ENCODE results near the gene TTR.

The TTR gene

GRCh38 chr18:31581498-31582197 is 10.0 kb upstream of the TTR start:
- no peak for DNase-seq

DNA sequence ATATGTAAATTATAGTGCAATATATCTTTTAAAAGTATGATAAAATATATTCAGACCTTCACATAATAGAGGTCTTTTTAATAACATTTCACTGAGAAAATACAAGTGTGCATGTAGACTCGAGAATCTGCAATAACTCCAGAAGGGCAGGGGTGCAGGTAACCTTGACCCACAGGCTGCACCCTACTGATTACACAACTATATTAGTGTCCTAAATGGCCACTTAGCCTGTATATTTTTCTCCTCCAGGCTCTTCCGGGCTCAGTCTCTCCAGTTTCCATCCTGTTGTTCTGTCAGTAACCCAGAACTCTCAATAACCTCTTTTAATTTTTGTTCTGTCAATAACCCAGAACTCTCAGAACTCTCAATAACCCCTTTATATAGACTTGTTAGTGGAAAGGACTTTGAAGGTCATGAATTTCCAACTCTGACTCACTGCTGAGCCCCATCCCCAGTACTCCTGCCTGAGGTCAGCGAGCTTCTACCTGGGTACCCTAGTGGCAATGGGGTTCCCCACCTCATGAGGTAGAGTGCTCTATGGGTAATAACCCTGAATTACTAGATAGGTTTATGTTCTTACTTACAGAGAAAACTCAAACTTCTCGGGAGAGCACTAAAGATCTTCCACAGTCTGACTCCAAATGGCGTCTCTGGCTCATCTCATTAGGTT is 8.4 kb upstream of the TTR start:
- DNase-seq = no peak

- no peak for DNase-seq
Observed at GRCh38 chr18:31585991-31586390, 5.7 kb upstream of the TTR start.

DNA sequence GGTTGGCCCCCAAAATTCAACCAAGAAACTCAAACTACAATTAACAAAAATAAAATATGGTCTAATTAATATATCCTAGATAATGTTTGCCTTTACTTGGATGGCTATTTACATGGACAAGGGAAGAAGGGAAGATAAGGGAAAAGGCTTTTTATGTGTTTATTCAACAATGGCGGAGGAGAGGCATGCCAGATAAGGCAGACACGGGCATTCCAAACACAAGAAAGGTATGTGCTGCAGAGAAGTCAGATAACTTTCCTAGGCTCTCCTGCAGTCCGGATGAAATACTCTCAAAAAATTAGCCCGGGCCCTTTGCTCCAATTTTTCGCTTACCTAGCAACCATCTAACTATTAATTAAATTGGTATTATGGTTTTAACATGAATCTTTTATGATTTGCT is 5.1 kb upstream of the TTR start:
- no peak for DNase-seq

DNA sequence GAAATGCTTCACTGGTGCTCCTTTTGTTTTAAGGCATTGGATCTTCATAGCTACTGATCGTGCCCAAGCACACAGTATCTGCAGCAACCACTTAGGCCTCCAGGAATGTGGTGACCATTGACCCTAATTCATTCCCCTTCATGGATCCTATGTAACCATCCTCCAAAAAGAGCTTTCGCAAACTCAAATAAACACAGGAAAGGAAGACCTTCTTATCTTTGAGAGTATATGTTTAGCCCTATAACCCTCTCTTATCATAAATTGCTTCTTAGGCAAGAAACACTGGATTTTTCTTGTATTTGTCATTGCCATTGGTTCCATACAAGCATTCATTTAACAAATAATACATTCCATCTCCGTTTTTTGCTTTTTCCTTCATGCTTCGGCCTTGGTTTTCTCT is 4.1 kb upstream of the TTR start:
- DNase-seq = no peak

DNA sequence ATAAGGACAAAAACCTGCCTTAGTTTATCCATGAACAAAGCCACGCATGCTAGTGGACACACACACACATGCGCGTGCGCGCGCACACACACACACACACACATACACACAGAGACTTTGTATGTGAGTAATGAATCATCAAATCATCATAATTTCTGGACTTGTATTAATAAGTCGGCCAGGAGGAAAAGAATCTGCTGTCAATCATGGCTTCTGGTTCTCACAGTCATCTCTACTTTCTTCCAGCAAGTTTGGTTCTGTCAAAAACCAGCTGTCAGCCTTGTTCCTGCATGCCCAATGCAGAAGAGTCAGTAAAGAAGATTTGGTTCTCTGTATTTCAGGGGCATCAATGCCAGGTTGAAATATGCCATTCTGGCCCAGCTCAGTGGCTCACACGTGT is 1.1 kb upstream of the TTR start:
- no peak for DNase-seq

DNA sequence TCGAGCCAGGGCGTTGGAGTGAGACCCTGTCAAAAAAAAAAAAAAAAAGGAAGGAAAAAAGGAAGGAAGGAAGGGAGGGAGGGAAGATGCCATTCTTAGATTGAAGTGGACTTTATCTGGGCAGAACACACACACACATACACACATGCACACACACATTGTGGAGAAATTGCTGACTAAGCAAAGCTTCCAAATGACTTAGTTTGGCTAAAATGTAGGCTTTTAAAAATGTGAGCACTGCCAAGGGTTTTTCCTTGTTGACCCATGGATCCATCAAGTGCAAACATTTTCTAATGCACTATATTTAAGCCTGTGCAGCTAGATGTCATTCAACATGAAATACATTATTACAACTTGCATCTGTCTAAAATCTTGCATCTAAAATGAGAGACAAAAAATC is 564 bp upstream of the TTR start:
- DNase-seq = no peak

DNA sequence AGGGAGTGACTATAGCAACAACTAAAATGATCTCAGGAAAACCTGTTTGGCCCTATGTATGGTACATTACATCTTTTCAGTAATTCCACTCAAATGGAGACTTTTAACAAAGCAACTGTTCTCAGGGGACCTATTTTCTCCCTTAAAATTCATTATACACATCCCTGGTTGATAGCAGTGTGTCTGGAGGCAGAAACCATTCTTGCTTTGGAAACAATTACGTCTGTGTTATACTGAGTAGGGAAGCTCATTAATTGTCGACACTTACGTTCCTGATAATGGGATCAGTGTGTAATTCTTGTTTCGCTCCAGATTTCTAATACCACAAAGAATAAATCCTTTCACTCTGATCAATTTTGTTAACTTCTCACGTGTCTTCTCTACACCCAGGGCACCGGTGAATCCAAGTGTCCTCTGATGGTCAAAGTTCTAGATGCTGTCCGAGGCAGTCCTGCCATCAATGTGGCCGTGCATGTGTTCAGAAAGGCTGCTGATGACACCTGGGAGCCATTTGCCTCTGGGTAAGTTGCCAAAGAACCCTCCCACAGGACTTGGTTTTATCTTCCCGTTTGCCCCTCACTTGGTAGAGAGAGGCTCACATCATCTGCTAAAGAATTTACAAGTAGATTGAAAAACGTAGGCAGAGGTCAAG is 955 bp downstream of the TTR start:
- no peak for DNase-seq

GRCh38 chr18:31595121-31595771 is 3.6 kb downstream of the TTR start:
- DNase-seq = no peak

- no peak for DNase-seq
Observed at GRCh38 chr18:31596081-31596872, 4.6 kb downstream of the TTR start.

DNA sequence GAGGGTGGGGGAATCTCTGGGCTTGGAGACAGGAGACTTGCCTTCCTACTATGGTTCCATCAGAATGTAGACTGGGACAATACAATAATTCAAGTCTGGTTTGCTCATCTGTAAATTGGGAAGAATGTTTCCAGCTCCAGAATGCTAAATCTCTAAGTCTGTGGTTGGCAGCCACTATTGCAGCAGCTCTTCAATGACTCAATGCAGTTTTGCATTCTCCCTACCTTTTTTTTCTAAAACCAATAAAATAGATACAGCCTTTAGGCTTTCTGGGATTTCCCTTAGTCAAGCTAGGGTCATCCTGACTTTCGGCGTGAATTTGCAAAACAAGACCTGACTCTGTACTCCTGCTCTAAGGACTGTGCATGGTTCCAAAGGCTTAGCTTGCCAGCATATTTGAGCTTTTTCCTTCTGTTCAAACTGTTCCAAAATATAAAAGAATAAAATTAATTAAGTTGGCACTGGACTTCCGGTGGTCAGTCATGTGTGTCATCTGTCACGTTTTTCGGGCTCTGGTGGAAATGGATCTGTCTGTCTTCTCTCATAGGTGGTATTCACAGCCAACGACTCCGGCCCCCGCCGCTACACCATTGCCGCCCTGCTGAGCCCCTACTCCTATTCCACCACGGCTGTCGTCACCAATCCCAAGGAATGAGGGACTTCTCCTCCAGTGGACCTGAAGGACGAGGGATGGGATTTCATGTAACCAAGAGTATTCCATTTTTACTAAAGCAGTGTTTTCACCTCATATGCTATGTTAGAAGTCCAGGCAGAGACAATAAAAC is 6.5 kb downstream of the TTR start:
- no peak for DNase-seq

DNA sequence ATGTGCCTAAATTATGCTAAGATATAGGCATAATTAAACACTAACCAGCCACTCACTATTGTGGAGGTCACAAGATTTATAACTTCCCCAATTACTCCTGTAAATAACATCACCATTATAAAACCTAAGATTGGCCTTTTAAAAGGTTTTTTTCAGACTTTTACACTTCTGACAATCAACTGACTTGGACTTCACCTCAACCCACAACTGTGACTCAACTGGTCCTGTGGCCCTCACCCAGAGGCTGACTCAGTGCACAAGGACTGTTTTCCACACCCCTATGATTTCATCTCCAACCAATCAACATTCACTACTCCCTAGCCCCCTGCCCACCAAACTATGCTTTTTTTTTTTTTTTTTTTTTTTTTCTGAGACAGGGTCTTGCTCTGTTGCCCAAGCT is 11.6 kb downstream of the TTR start:
- no peak for DNase-seq

- no peak for DNase-seq
Observed at GRCh38 chr18:31606265-31606664, 14.6 kb downstream of the TTR start.

DNA sequence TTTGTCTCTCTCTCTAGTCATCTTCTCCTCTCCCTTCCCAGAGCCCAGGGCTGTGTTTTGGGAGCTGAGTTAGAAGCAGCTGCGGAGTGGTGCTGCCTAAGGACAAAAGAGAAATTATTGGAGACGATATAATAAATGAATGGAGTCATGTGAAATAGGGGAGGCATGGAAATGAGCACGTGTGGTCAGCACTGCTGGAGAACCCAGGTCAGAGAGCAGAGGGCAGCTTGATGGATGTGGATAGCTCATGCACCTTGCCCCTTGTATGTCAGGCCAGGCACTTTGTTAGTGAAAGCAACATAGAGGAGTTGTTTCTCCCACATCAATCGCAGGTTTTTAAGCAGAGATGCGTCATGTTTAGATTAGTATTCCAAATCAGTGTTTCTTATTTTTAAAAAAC is 15.7 kb downstream of the TTR start:
- DNase-seq = no peak

DNA sequence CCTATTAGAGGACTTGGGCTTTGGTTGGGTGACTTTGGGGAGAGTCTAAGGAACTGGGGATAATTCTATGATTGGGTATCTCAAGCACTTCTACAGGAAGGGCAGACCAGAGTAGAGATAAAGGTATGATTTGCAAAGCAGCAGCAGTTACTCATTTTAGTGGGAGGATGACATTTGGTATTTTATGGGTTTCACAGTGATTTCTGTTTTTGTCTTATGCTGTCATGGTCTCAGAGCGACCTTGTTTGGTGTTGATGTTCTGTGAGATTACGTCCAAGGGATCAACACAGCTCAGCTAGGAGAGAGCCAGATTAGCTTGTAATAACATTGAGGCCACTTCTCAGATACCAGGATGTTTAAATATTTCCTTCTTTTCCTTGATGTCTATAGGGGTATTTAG is 18.2 kb downstream of the TTR start:
- DNase-seq = no peak

DNA sequence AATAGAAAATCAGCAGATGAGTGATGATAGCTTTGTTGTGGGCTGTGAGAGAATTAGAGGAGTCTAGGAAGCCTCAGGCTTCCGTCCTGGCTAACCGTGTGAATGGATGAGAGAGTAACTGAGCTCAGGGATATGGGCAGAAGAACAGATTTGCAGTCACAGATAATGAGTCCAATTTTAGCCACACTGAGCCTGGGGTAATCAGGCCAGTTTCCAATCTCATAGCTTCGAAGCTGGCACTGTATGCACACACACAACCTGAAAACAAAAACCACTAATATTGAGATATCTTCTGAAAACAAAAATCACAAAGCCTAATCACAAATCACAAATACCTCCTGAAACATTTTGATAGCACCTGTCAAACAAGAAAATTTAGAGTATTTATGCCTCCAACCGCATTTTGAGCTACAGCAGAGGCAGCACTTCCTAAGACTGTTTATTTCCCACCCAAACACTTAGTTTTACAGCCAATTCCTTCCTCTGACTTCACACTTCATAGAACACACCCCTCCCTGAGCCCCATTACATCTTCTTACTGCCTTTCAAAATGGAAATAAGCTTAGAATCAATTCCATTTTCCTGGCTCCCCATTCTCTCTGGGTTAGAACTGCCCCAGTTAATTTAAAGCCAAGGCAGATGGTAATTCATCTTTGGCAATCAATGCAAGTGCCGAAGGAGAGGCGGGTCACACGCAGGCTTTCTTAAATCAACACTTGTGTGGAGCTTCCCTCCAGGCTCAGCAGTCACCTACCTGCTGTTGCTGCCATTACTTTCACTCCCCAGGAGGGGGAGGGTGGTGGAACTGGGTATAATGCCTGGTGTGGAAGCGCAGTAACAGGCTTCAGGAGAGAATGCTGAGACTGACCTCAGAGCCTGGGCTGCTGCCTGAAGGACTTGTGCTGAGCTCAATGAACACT is 18.9 kb downstream of the TTR start:
- no peak for DNase-seq

DNA sequence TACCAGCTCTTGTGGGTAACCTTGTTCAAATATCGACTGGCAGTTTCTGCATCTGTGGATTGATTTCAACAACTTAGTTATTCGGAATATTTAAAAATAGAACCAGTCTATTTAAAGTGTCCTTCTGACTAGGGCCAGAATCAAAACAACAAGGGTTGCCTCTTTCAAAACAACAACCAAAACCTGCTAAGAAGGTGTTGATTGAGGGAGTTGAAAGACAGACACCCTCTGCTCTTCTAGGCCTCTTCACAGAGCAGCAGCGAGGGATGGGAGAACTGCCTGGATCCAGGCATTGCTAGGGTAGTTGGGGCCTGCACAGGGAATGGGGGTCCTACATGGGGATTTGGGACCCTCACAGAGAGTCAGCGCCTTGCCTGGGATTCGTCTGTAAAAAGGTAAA is 19.8 kb downstream of the TTR start:
- no peak for DNase-seq

- DNase-seq = no peak
Observed at GRCh38 chr18:31612124-31612523, 20.4 kb downstream of the TTR start.

DNA sequence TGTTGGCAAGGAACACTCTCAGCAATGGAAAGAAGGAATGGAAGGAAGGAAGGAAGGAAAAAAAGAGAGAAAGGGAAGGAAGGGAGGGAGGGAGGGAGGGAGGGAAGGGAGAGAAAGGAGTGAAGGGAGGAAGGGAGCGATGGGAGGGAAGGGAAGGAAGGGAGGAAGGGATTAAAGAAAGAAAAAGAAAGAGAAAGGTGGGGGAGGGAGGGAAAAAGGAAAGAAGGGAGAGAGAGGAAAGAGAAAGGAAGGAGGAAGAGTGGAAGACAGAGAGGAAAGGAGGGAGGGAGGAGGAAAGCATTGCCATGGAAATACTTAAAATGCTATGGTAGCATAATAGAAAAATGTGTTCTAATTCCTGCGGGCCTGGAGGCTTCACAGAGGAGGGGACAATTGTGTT is 22.4 kb downstream of the TTR start:
- DNase-seq = no peak

DNA sequence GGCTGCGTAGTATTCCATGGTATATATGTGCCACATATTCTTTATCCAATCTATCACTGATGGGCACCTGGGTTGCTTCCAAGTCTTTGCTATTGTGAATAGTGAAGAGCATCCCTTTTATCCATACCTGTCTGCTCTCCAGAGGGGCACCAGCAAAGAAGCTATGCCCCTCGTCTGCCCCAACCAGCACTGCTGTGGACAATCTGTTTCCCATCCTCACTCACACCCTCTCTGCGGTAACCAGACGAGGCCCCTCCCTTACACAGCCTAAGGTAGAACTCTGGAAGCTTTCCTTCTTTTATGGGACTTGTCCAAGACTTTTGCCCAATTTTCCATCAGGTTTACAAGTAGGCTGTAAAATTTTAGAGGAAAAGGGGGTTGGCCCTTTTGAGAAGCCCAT is 24.9 kb downstream of the TTR start:
- DNase-seq = no peak

Measured in activated effector memory CD4-positive, alpha-beta T cell treated with Interleukin-2 at 50 U/mL for 16 hours (primary cell).